GM18951 (cell line): ENCODE data around the gene SHISA6.

Experiments
- POLR2A ChIP-seq: IDR thresholded peaks from 4 replicates; pipeline ENCODE4 v1.6.1; 2011; ENCODE audit warnings: mild to moderate bottlenecking; ENCODE audit not compliant: insufficient read length, insufficient read depth; ENCODE audit errors: extremely low read depth
- in situ Hi-C: fragments of 300-500 bp; cut with MboI; formaldehyde crosslinking; loops from one replicate; pipeline ENCODE4 v1.12.0; 2022; ENCODE audit warnings: low sequenced_read_pairs, mixed read lengths, inconsistent platforms; ENCODE audit not compliant: unreplicated experiment

Gene SHISA6

GRCh38 chr17:11539637-11540036 lies 298.6 kb downstream of the SHISA6 start:
- TF ChIP-seq POLR2A = no peak
- in situ Hi-C loops = no loop called here

DNA sequence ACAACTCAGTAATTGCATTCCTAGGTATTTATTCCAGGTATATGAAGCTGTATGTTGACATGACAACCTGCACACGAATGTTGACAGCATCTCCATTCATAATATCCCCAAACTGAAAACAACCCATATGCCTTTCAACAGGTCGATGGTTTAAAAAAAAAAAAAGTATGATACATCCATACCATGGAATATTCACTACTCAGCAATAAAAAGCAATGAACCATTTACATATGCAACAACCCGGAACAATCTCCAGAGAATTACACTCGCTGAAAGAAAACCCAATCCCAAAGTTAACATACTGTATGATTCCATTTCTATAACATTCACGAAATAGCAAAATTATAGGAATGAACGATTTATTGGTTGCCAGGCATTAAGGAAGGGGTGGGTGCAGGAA lies 304.0 kb downstream of the SHISA6 start:
- in situ Hi-C loops = no loop called here
- TF ChIP-seq POLR2A = no peak

DNA sequence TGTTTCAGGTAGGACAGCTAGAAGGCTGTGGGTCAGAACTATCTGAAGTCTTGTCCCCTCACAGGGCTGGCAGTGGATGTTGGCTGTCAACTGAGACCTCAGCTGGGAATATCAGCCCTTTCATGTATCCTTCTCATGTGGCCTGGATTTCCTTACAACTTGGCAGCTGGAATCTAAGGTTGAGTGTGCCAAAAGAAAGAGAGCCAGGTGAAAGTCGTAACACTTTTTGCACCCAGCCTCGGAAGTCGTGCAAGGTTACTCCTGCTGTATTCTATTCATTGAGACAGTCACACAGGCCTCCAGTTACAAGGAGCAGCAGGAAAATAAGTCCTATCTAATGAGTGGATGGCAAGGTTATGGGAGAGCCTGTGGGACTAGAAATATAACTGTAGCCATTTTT lies 304.7 kb downstream of the SHISA6 start:
- TF ChIP-seq POLR2A = no peak

DNA sequence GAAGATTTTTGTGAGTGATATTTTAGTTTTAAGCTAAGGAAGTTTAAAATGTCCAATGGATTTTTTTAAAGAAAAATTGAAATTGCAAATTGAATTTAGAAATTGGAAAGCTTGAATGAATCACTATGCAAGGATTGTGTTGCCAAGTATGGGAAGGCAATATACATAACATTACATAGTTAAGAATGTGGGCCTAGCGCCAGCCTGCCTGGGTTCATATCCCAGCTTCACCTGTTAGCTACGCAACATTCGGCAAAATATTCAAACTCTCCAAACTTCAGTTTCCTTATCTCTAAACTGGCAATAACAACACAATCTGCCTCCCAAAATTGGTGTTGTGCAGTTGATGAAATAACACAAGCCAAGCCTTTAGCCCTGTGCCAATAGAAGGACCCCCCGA lies 306.8 kb downstream of the SHISA6 start:
- TF ChIP-seq POLR2A = no peak
- in situ Hi-C loops = no loop called here

More for the DNA sequence above, 304.7 kb downstream of the SHISA6 start:
- in situ Hi-C loops = no loop called here

DNA sequence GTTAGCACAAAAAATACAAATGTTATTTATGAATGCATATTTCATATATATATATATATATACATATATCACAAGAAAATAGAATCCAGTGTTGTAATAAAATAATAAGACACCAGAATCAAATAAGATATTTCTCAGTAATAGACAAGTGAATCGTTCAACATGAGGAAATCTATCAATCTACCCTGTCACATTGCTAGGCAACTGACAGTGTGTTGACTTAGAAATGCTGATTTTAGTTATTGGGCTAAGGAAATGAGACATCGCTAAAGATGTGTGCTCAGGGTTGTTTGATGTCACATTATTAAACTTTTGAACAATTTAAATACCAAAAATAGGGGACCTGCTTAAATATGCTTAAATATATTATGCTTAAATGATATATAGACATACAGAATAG lies 307.4 kb downstream of the SHISA6 start:
- no peak for TF ChIP-seq POLR2A
- in situ Hi-C loops = no loop called here

- TF ChIP-seq POLR2A = no peak
- in situ Hi-C loops = no loop called here
Observed at GRCh38 chr17:11550431-11550830, 309.4 kb downstream of the SHISA6 start.

GRCh38 chr17:11551442-11551841 lies 310.4 kb downstream of the SHISA6 start:
- TF ChIP-seq POLR2A = no peak

GRCh38 chr17:11553135-11553534 lies 312.1 kb downstream of the SHISA6 start:
- no peak for TF ChIP-seq POLR2A
- in situ Hi-C loops = no loop called here

More at GRCh38 chr17:11551442-11551841, 310.4 kb downstream of the SHISA6 start:
- in situ Hi-C loops = no loop called here

DNA sequence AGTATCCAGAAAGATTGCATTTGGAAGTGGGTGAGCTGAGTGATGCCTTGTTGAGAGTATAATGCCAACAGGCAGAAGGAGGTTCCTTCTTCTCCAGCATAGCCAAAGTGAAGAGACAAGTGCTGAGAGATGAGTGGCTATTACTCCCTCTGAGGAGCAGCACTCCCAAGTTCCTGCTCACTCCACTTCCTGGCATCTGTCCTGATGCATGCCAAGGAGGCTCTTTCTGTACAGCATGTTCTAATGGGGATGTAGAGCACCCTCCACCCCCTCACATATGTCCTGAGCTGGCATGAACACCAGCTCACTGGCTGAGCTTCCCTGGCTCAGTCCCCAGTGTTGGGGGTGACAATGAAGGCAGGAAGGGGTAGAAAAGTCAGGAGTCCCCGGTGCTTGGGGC lies 313.0 kb downstream of the SHISA6 start:
- in situ Hi-C loops = no loop called here
- no peak for TF ChIP-seq POLR2A

GRCh38 chr17:11554542-11554941 lies 313.5 kb downstream of the SHISA6 start:
- no peak for TF ChIP-seq POLR2A
- in situ Hi-C loops = no loop called here

- in situ Hi-C loops = no loop called here
- no peak for TF ChIP-seq POLR2A
Observed at GRCh38 chr17:11555530-11555929, 314.5 kb downstream of the SHISA6 start.

DNA sequence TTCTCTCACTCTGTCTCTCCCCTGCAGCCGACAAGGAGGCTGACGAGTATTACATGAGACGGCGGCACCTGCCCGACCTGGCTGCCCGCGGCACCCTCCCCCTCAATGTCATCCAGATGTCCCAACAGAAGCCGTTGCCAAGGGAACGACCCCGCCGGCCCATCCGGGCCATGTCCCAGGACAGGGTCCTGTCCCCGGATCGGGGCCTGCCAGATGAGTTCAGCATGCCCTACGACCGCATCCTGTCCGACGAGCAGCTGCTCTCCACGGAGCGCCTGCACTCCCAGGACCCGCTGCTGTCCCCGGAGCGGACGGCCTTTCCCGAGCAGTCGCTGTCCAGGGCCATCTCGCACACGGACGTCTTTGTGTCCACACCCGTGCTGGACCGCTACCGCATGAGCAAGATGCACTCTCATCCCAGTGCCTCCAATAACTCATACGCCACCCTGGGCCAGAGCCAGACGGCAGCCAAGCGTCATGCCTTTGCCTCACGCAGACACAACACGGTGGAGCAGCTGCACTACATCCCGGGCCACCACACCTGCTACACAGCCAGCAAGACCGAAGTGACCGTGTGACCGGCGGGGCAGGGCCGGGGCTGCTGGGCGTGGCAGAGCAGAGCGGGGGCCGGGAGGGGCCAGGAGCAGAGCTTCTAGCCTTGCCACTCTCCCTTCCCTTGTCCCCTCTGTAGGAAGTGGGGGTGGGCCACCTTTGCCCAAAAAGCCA lies 316.9 kb downstream of the SHISA6 start:
- in situ Hi-C loops = no loop called here
- no peak for TF ChIP-seq POLR2A

- TF ChIP-seq POLR2A = no peak
- in situ Hi-C loops = no loop called here
Observed at GRCh38 chr17:11558681-11559234, 317.7 kb downstream of the SHISA6 start.

DNA sequence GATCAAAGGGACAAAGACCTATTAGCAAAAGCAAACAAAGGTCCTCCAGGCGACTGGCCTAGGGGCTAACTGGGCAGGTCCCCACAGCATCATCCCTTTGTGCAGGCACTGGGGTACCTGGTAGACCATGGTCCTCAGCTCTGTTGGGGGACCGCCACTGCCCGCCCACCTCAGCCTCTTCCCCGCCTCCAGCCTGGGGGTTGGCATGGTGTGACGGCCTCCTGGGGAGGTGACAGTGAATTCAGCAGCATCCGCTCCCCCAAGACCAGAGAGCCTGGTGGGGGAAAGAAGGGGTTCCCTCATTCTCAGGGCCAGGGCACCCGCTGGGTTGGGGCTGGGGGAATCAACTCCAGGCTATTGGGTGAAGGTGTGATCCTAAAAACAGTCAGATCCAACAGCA lies 318.6 kb downstream of the SHISA6 start:
- in situ Hi-C loops = no loop called here
- no peak for TF ChIP-seq POLR2A
